Vagina (tissue), 2 donors: ENCODE data around the gene ANKS6. TPM values are rescaled to one million over a fixed set of nuclear protein-coding genes. Genes with fewer than 3 reads are reported as not detected.

Source experiments
- DNase-seq, 2 donors: peaks; one replicate each; pipeline ENCODE4 v3.0.0-alpha.2; 2017; ENCODE audit errors: extremely low spot score in 2 of 2
- H3K27ac ChIP-seq: fragments of 200-600 bp; sonication (generic); one replicate; pipeline ENCODE4 v1.5.1; 2019
- H3K27me3 ChIP-seq: fragments of 200-600 bp; sonication (generic); one replicate; pipeline ENCODE4 v1.5.1; 2019
- H3K36me3 ChIP-seq, 2 donors: fragments of 200-600 bp; sonication (generic); one replicate each; pipeline ENCODE4 v1.5.1; 2017 to 2019
- H3K4me1 ChIP-seq: fragments of 200-600 bp; sonication (generic); one replicate; pipeline ENCODE4 v1.5.1; 2019
- H3K4me3 ChIP-seq, 2 donors: fragments of 200-600 bp; sonication (generic); 1 replicate in 1 of 2; 2 replicates in 1 of 2; pipeline ENCODE4 v1.5.1; 2016 to 2019
- H3K9me3 ChIP-seq: fragments of 200-600 bp; sonication (generic); one replicate; pipeline ENCODE4 v1.5.1; 2019
- POLR2A ChIP-seq, 2 donors: fragments of 450-650 bp; IDR thresholded peaks; one replicate each; pipeline ENCODE4 v1.6.1; 2017; ENCODE audit warnings: antibody characterized with exemption in 2 of 2, mild to moderate bottlenecking in 2 of 2, moderate library complexity in 2 of 2
- POLR2AphosphoS5 ChIP-seq, 2 donors: sonication (generic); formaldehyde crosslinking; IDR thresholded peaks; one replicate each; pipeline ENCODE4 v1.9.0; 2017; ENCODE audit warnings: antibody characterized with exemption in 2 of 2, mild to moderate bottlenecking in 2 of 2, low read depth in 1 of 2; ENCODE audit not compliant: insufficient read depth in 1 of 2
- intact Hi-C: fragments of 100-400 bp; cut with DNase I; formaldehyde crosslinking; loops from one replicate; pipeline ENCODE4 v1.15.1; 2023
- total RNA-seq: library from RNA; depleted of rRNA; stranded (reverse); fragments of >200 nt; gene quantifications from one replicate; pipeline ENCODE4 v1.2.3, GENCODE V29; 2016
- TF ChIP-seq, protein P1 (sequence below), 3 experiments: fragments of 450-650 bp in 2 of 3; fragments of 200-600 bp in 1 of 3; sonication (generic) in 1 of 3; IDR thresholded peaks; one replicate each; pipeline ENCODE4 v1.5.1; 2017 to 2019; ENCODE audit warnings: antibody characterized with exemption in 3 of 3, mild to moderate bottlenecking in 2 of 3, moderate library complexity in 2 of 3

ANKS6 gene
- total RNA-seq, 1 donor from 2014 or later: 10.8 TPM

DNA sequence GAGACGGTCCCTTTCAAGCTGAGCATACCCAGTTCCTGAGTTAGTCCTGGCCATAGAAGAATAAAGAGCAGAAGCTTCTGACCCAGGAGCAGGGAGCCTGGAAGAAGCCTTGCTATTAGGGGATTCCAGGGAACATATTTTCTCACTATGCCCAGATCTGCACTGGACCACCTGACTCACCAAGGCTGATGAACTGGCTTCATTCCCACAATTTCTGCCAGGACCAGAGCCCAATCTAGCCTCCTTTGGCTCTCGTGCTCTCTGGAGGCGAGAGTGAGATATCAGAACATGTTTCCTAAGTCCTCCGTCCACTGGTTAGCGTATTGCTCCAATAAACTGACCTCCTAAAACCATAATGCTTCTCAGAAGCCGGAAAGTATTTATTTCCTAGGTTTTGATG lies 97.5 kb downstream of the ANKS6 start:
- TF ChIP-seq, protein P1, sequence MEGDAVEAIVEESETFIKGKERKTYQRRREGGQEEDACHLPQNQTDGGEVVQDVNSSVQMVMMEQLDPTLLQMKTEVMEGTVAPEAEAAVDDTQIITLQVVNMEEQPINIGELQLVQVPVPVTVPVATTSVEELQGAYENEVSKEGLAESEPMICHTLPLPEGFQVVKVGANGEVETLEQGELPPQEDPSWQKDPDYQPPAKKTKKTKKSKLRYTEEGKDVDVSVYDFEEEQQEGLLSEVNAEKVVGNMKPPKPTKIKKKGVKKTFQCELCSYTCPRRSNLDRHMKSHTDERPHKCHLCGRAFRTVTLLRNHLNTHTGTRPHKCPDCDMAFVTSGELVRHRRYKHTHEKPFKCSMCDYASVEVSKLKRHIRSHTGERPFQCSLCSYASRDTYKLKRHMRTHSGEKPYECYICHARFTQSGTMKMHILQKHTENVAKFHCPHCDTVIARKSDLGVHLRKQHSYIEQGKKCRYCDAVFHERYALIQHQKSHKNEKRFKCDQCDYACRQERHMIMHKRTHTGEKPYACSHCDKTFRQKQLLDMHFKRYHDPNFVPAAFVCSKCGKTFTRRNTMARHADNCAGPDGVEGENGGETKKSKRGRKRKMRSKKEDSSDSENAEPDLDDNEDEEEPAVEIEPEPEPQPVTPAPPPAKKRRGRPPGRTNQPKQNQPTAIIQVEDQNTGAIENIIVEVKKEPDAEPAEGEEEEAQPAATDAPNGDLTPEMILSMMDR (IDR thresholded peaks at IDR 0.05): no peak
- TF ChIP-seq POLR2A (IDR thresholded peaks at IDR 0.05): no peak
- no peak for TF ChIP-seq POLR2AphosphoS5 (IDR thresholded peaks at IDR 0.05; ENCODE audit: insufficient read depth in 1 of 2, low read depth in 1 of 2)
- no peaks in the 10 kb centered on the region for H3K36me3 ChIP-seq
- H3K9me3 ChIP-seq: no peaks in the 10 kb centered on the region
- DNase-seq: no peak
- H3K27me3 ChIP-seq: no peaks in the 10 kb centered on the region
- H3K27ac ChIP-seq: no peak overlapping the region
- H3K4me1 ChIP-seq: no peaks in the 10 kb centered on the region
- no peak overlapping the region for H3K4me3 ChIP-seq
- intact Hi-C loops: no loop called here

DNA sequence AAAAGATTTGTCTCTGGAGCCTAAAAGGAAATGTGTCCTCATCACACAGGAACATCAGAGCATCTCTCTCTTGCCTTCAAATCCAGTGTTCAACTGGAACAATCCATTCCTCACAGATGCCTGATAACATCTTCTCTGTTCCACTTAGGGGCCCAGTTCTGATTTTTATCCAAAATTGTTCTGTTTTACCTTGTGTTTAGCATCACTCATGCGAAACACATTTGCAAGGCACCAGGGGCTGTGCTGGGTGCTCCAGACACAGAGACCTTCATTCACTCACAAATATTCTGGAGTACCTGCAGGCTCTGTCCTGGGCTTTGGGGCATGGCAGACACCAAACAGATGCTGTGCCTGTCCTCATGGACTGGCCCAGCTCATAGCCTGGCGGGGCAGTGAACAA lies 101.4 kb downstream of the ANKS6 start:
- Histone ChIP-seq H3K27ac (no peak overlapping the region), H3K4me3 (no peak overlapping the region), H3K36me3 (no peaks in the 10 kb centered on the region), H3K27me3 (no peaks in the 10 kb centered on the region), H3K4me1 (no peaks in the 10 kb centered on the region), H3K9me3 (no peaks in the 10 kb centered on the region)
- TF ChIP-seq, protein P1 (IDR thresholded peaks at IDR 0.05): no peak
- no peak for TF ChIP-seq POLR2A (IDR thresholded peaks at IDR 0.05)
- TF ChIP-seq POLR2AphosphoS5 (IDR thresholded peaks at IDR 0.05; ENCODE audit: insufficient read depth in 1 of 2, low read depth in 1 of 2): no peak
- no peak for DNase-seq
- intact Hi-C loops: no loop called here

- Histone ChIP-seq H3K36me3 (no peaks in the 10 kb centered on the region), H3K9me3 (no peaks in the 10 kb centered on the region), H3K27me3 (no peaks in the 10 kb centered on the region), H3K4me1 (no peaks in the 10 kb centered on the region), H3K4me3 (no peak overlapping the region), H3K27ac (no peak overlapping the region)
- intact Hi-C loops: no loop called here
- no peak for DNase-seq
- no peak for TF ChIP-seq POLR2AphosphoS5 (IDR thresholded peaks at IDR 0.05; ENCODE audit: insufficient read depth in 1 of 2, low read depth in 1 of 2)
- TF ChIP-seq POLR2A (IDR thresholded peaks at IDR 0.05): no peak
- TF ChIP-seq, protein P1 (IDR thresholded peaks at IDR 0.05): no peak
Measured at GRCh38 chr9:98692392-98692791, 104.0 kb downstream of the ANKS6 start.

DNA sequence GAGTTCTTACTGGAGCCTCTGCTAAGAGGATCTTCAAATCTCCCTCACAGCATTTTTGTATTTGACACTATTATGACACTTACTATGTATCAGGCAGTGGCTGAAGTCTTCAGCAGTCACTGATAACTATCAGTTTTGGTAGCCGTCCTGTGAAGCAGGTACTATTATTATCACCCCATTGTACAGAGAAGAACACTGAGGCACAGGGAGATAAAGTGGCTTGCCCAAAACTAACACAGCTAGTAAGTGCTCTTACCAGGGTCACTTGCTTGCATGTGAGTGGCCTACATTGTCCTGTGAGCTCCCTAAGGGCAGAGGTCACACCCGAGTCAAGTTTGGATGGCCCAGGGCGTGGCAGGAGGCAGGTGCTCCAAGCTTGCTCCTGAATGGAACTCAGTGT lies 104.5 kb downstream of the ANKS6 start:
- TF ChIP-seq, protein P1 (IDR thresholded peaks at IDR 0.05): no peak
- no peak for TF ChIP-seq POLR2AphosphoS5 (IDR thresholded peaks at IDR 0.05; ENCODE audit: insufficient read depth in 1 of 2, low read depth in 1 of 2)
- no peak for TF ChIP-seq POLR2A (IDR thresholded peaks at IDR 0.05)
- Histone ChIP-seq H3K27me3 (no peaks in the 10 kb centered on the region), H3K4me1 (no peaks in the 10 kb centered on the region), H3K4me3 (no peak overlapping the region), H3K27ac (no peak overlapping the region), H3K36me3 (no peaks in the 10 kb centered on the region), H3K9me3 (no peaks in the 10 kb centered on the region)
- DNase-seq: no peak
- intact Hi-C loops: no loop called here

GRCh38 chr9:98690686-98691085 lies 105.7 kb downstream of the ANKS6 start:
- TF ChIP-seq POLR2A (IDR thresholded peaks at IDR 0.05) (no peak), POLR2AphosphoS5 (IDR thresholded peaks at IDR 0.05; ENCODE audit: insufficient read depth in 1 of 2, low read depth in 1 of 2) (no peak)
- TF ChIP-seq, protein P1 (IDR thresholded peaks at IDR 0.05): no peak
- Histone ChIP-seq H3K36me3 (no peaks in the 10 kb centered on the region), H3K27ac (no peak overlapping the region), H3K4me1 (no peaks in the 10 kb centered on the region), H3K27me3 (no peaks in the 10 kb centered on the region), H3K9me3 (no peaks in the 10 kb centered on the region), H3K4me3 (no peak overlapping the region)
- intact Hi-C loops: no loop called here
- DNase-seq: no peak
